Mucosa of descending colon (tissue), 3 donors: Measurements from ENCODE around the gene OR10V1. TPM values are rescaled to one million over a fixed set of nuclear protein-coding genes. Genes with fewer than 3 reads are reported as not detected.

Experiments used
- ATAC-seq: fragments of 200-7000 bp; cut with Tn5 transposase; one replicate; pipeline ENCODE4 v1.9.1; 2020; ENCODE audit warnings: mild to moderate bottlenecking, moderate library complexity
- DNase-seq, 3 donors: peaks; one replicate each; pipeline ENCODE4 v3.0.0-alpha.2; 2020
- H3K36me3 ChIP-seq: fragments of 200-600 bp; one replicate; pipeline ENCODE4 v1.8.0; 2021; ENCODE audit warnings: low read depth, mild to moderate bottlenecking
- H3K4me1 ChIP-seq: fragments of 200-600 bp; one replicate; pipeline ENCODE4 v1.8.0; 2021; ENCODE audit warnings: low read depth, mild to moderate bottlenecking
- H3K4me3 ChIP-seq: fragments of 200-600 bp; one replicate; pipeline ENCODE4 v1.8.0; 2021; ENCODE audit warnings: mild to moderate bottlenecking
- H3K9me3 ChIP-seq: fragments of 200-600 bp; one replicate; pipeline ENCODE4 v1.8.0; 2021; ENCODE audit warnings: mild to moderate bottlenecking
- CTCF ChIP-seq: fragments of 200-600 bp; IDR thresholded peaks from one replicate; pipeline ENCODE4 v1.8.0; 2022; ENCODE audit warnings: antibody characterized with exemption, mild to moderate bottlenecking
- intact Hi-C, 2 donors: fragments of 100-400 bp; cut with DNase I in 1 of 2; cut with micrococcal nuclease in 1 of 2; formaldehyde crosslinking; loops; one replicate each; pipeline versions ENCODE4 v1.11.0 to v1.11.1; 2022; cut with DNase I, micrococcal nuclease
- long read RNA-seq, 2 donors: library from polyadenylated mRNA; unstranded; transcript quantifications; one replicate each; pipeline ENCODE4 v2.0.0, GENCODE V29; 2019 to 2021
- total RNA-seq, 3 donors: library from RNA; stranded (reverse); fragmentation: NEBNext Ultra II Directional in 2 of 3; extraction: Animal tissue kit (Norgen Biotek cat#: 25700) in 2 of 3; gene quantifications; one replicate each; pipeline versions ENCODE4 v1.2.1 to v1.2.4, GENCODE V29; 2021 to 2023
- donor health status: DM: no; HTN: no; CAD: no; lungs with moderate emphysema.
- donor health status: DM: no; HTN: no; CAD: no.
- donor health status: DM: no; HTN: yes; CAD: no.

Gene OR10V1, protein sequence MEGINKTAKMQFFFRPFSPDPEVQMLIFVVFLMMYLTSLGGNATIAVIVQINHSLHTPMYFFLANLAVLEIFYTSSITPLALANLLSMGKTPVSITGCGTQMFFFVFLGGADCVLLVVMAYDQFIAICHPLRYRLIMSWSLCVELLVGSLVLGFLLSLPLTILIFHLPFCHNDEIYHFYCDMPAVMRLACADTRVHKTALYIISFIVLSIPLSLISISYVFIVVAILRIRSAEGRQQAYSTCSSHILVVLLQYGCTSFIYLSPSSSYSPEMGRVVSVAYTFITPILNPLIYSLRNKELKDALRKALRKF
- not detected for total RNA-seq
- long read RNA-seq, donor 1: 0 reads
- long read RNA-seq, donor 2: 0 reads

DNA sequence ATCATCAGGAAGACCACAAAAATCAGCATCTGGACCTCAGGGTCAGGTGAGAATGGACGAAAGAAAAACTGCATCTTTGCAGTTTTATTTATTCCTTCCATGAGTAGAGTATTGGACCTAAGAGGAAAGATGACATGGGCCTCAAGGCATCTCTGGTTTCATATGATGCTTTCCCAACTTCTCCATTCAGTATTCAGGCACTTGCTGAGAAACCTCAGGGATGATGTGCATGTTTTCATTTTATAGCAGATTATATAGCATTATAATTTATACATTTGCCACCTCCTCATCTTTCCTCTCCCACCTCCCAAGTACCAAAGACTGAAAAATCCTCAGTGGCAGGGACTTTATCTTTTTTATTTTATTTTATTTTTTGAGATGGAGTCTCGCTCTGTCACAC, at the start of gene OR10V1:
Gene OR10V1, minus strand, starts transcription at position 101 of the 400 bp plus-strand sequence. Its CDS starts 0 bp downstream, at position 101.
- intact Hi-C loops: no loop called here

GRCh38 chr11:59761993-59762392, 48.3 kb upstream of the OR10V1 start:
- TF ChIP-seq CTCF: no peak
- Histone ChIP-seq H3K9me3 (no peaks in the 10 kb centered on the region), H3K4me3 (no peak overlapping the region), H3K36me3 (no peaks in the 10 kb centered on the region), H3K4me1 (peaks cover 32% of the 10 kb centered on the region)
- intact Hi-C loops: no loop called here
- ATAC-seq (peak; percentile 47), DNase-seq (no peak)

More for the DNA sequence above, at the start of gene OR10V1:
- Histone ChIP-seq H3K9me3 (no peaks in the 10 kb centered on the region), H3K36me3 (no peaks in the 10 kb centered on the region), H3K4me3 (no peak within 1 kb of the TSS), H3K4me1 (no peaks in the 10 kb centered on the region)
- TF ChIP-seq CTCF: no peak
- ATAC-seq (no peak), DNase-seq (no peak)

DNA sequence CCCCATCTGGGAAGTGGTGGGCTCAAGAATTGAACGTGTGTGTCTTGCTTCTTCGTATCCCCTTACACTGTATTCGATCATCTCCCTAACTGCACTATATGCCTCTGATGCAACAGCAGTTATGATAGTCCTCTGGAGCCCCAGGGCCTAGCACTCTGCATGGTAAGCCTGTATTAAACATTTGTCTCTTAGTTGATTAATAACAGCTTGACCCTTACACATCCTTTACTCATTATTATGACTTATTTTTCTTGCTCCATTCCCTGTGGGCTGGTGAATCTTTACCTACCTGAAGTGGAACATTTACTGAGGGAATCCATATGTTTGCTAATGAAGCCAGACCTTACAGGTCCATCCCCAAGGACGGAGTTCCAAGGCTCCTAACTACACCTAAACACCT, 47.1 kb upstream of the OR10V1 start:
- no peak for TF ChIP-seq CTCF
- no peaks in the 10 kb centered on the region for H3K9me3 ChIP-seq
- H3K4me3 ChIP-seq: no peak overlapping the region
- intact Hi-C loops: no loop called here
- H3K36me3 ChIP-seq: no peaks in the 10 kb centered on the region
- ATAC-seq (no peak), DNase-seq (no peak)
- H3K4me1 ChIP-seq: peaks cover 31% of the 10 kb centered on the region

- peaks cover 22% of the 10 kb centered on the region for H3K4me1 ChIP-seq
- H3K4me3 ChIP-seq: no peak overlapping the region
- DNase-seq: no peak
- H3K9me3 ChIP-seq: no peaks in the 10 kb centered on the region
- H3K36me3 ChIP-seq: no peaks in the 10 kb centered on the region
- no peak for ATAC-seq
- no peak for TF ChIP-seq CTCF
- intact Hi-C loops: loop anchor here in 1 of 2 donors (5.0 kb wide), 1 partner anchor 42 kb away; no protein-coding TSS in a partner anchor
These were observed 46.3 kb upstream of the OR10V1 start for GRCh38 chr11:59759900-59760299.

- DNase-seq (no peak), ATAC-seq (no peak)
- TF ChIP-seq CTCF: no peak
- Histone ChIP-seq H3K36me3 (no peaks in the 10 kb centered on the region), H3K9me3 (no peaks in the 10 kb centered on the region), H3K4me1 (peaks cover 24% of the 10 kb centered on the region), H3K4me3 (no peak overlapping the region)
- intact Hi-C loops: loop anchor here in 1 of 2 donors (5.0 kb wide), 1 partner anchor 44 kb away; no protein-coding TSS in a partner anchor
These were observed 44.9 kb upstream of the OR10V1 start for GRCh38 chr11:59758401-59759037.
